K562 (cell line): Measurements from ENCODE around the gene HJV. TPM values are rescaled to one million over a fixed set of nuclear protein-coding genes. Genes with fewer than 3 reads are reported as not detected.
A peak's percentile ranks its signal among the peaks of the same experiment; 100 is the strongest.

Experiments
- ETS1 ChIP-seq: conservative IDR thresholded peaks from 2 replicates; pipeline ENCODE4 v1.6.1; 2011; ENCODE audit warnings: low read depth, mild to moderate bottlenecking, low read length; ENCODE audit not compliant: control insufficient read depth
- HDAC1 ChIP-seq, 2 experiments: fragments of 450-650 bp; IDR thresholded peaks; 2 replicates each; pipeline ENCODE4 v1.6.1; 2016 to 2017; ENCODE audit warnings: inconsistent platforms in 1 of 2, mild to moderate bottlenecking in 1 of 2, moderate library complexity in 1 of 2
- VEZF1 ChIP-seq: fragments of 200-800 bp; sonication (Bioruptor generic); IDR thresholded peaks from 2 replicates; pipeline ENCODE4 v1.6.1; 2017; ENCODE audit warnings: missing genetic modification characterization, missing compliant biosample characterization
- ZNF764 ChIP-seq: fragments of 250-450 bp; sonication (Bioruptor Pico); IDR thresholded peaks from 2 replicates; pipeline ENCODE4 v1.4.0; 2020; ENCODE audit warnings: low read depth, mild to moderate bottlenecking, moderate library complexity
- polyA plus RNA-seq, 8 experiments: library from polyadenylated mRNA; depleted of rRNA in 4 of 8; stranded (reverse) in 5 of 8; unstranded in 3 of 8; fragments of >200 nt; fragmentation: Nextera tagmentation in 2 of 8; fragmentation: Illumina TruSeq in 1 of 8; extraction: Ambion mirVana in 2 of 8; extraction: Trizol in 1 of 8; gene quantifications; 2 replicates each; pipeline versions ENCODE4 v1.2.1 to v1.2.3, GENCODE V29; 2011 to 2014; ENCODE audit warnings: inconsistent platforms in 1 of 8, missing spikeins in 1 of 8
- total RNA-seq, 7 experiments: library from RNA; depleted of rRNA in 6 of 7; stranded (reverse); fragments of >200 nt in 6 of 7; fragmentation: Illumina TruSeq in 2 of 7; extraction: Trizol in 2 of 7; gene quantifications; 2 replicates each; pipeline versions ENCODE4 v1.2.1 to v1.2.3, GENCODE V29; 2011 to 2021; ENCODE audit warnings: low replicate concordance in 1 of 7
- TF ChIP-seq, protein P1 (sequence below), 2 experiments: fragments of 450-650 bp in 1 of 2; IDR thresholded peaks; 2 replicates each; pipeline ENCODE4 v1.6.1; 2011 to 2017; ENCODE audit warnings: low read depth in 2 of 2, antibody characterized with exemption in 1 of 2, borderline replicate concordance in 1 of 2, low read length in 1 of 2, mild to moderate bottlenecking in 1 of 2, mixed read lengths in 1 of 2; ENCODE audit not compliant: control insufficient read depth in 1 of 2
- TF ChIP-seq, protein P2 (sequence below): fragments of 450-650 bp; formaldehyde crosslinking; IDR thresholded peaks from 2 replicates; pipeline ENCODE4 v1.4.0; 2020; ENCODE audit warnings: mild to moderate bottlenecking
- TF ChIP-seq, protein P3 (sequence below), 2 experiments: fragments of 450-650 bp in 1 of 2; sonication (generic) in 1 of 2; formaldehyde crosslinking in 1 of 2; IDR thresholded peaks; 2 replicates each; pipeline versions ENCODE4 v1.7.1 to v1.9.0; 2016 to 2022; ENCODE audit warnings: inconsistent platforms in 1 of 2, mild to moderate bottlenecking in 1 of 2, missing genetic modification reagents in 1 of 2

The HJV gene
- total and polyA plus RNA-seq, 9 of the 15 experiments (the other 6 are each of a cell fraction or from before 2014, with no cell fraction given): 1.0 to 6.6 (median 2.4) TPM

DNA sequence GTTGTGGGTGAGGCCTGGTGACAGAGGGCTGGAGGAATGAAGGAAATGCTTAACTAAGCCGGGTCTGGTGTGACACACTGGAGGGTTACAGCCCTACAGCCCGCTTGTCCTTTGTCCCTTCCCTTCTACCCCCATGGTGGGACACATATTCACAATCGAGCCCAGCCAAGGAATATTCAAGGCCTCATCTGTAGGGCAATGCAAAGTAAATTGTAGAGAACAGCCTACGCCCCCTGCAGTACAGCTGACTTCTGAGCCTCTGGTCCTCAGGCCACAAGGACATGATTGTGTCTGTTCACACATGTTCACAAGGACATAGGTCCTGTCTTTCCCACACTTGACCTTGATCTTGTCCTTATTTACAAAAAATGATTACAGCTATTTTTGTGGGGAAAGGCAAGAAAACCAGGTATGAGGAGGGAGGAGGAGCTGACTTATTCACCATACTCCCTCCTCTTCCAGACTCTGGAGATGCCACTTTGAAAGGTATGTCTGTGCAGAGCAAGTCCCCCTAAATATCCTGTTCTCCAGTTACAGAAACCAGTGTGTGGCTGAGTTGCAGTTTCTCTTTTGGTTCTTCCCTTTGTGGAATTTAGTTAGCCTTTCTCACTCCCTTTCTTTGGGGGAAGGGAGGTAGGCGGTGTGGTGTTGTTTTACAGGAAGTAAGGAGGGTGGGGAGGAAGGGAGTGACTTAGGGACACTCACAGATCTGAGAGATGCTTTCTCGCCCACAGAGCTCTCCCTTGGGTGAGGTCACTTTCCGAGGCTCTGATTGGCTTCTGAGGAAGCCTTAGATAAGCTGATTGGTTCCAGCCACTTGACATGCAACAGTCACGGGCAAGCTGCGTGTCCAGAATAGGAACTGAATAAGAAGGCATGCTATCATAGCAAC, 42.4 kb downstream of the HJV start (continued):
- TF ChIP-seq, protein P1, sequence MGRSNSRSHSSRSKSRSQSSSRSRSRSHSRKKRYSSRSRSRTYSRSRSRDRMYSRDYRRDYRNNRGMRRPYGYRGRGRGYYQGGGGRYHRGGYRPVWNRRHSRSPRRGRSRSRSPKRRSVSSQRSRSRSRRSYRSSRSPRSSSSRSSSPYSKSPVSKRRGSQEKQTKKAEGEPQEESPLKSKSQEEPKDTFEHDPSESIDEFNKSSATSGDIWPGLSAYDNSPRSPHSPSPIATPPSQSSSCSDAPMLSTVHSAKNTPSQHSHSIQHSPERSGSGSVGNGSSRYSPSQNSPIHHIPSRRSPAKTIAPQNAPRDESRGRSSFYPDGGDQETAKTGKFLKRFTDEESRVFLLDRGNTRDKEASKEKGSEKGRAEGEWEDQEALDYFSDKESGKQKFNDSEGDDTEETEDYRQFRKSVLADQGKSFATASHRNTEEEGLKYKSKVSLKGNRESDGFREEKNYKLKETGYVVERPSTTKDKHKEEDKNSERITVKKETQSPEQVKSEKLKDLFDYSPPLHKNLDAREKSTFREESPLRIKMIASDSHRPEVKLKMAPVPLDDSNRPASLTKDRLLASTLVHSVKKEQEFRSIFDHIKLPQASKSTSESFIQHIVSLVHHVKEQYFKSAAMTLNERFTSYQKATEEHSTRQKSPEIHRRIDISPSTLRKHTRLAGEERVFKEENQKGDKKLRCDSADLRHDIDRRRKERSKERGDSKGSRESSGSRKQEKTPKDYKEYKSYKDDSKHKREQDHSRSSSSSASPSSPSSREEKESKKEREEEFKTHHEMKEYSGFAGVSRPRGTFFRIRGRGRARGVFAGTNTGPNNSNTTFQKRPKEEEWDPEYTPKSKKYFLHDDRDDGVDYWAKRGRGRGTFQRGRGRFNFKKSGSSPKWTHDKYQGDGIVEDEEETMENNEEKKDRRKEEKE (IDR thresholded peaks at IDR 0.05; ENCODE audit: borderline replicate concordance in 1 of 2, control insufficient read depth in 1 of 2, low read depth in 2 of 2, low read length in 1 of 2): peak in 1 of 2 experiments; percentile 92; a peak in 1 of 4 replicates
- TF ChIP-seq VEZF1 (CRISPR knock-in tag): peak; percentile 86
- TF ChIP-seq ETS1: no peak
- TF ChIP-seq ZNF764 (CRISPR knock-in tag): no peak
- TF ChIP-seq HDAC1 (IDR thresholded peaks at IDR 0.05): 0 out of 4 replicates have a peak, but pooled peaks of 1 of the 2 experiments have one; percentile 37
- TF ChIP-seq, protein P2, sequence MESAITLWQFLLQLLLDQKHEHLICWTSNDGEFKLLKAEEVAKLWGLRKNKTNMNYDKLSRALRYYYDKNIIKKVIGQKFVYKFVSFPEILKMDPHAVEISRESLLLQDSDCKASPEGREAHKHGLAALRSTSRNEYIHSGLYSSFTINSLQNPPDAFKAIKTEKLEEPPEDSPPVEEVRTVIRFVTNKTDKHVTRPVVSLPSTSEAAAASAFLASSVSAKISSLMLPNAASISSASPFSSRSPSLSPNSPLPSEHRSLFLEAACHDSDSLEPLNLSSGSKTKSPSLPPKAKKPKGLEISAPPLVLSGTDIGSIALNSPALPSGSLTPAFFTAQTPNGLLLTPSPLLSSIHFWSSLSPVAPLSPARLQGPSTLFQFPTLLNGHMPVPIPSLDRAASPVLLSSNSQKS (CRISPR knock-in tag): no peak
- TF ChIP-seq, protein P3, sequence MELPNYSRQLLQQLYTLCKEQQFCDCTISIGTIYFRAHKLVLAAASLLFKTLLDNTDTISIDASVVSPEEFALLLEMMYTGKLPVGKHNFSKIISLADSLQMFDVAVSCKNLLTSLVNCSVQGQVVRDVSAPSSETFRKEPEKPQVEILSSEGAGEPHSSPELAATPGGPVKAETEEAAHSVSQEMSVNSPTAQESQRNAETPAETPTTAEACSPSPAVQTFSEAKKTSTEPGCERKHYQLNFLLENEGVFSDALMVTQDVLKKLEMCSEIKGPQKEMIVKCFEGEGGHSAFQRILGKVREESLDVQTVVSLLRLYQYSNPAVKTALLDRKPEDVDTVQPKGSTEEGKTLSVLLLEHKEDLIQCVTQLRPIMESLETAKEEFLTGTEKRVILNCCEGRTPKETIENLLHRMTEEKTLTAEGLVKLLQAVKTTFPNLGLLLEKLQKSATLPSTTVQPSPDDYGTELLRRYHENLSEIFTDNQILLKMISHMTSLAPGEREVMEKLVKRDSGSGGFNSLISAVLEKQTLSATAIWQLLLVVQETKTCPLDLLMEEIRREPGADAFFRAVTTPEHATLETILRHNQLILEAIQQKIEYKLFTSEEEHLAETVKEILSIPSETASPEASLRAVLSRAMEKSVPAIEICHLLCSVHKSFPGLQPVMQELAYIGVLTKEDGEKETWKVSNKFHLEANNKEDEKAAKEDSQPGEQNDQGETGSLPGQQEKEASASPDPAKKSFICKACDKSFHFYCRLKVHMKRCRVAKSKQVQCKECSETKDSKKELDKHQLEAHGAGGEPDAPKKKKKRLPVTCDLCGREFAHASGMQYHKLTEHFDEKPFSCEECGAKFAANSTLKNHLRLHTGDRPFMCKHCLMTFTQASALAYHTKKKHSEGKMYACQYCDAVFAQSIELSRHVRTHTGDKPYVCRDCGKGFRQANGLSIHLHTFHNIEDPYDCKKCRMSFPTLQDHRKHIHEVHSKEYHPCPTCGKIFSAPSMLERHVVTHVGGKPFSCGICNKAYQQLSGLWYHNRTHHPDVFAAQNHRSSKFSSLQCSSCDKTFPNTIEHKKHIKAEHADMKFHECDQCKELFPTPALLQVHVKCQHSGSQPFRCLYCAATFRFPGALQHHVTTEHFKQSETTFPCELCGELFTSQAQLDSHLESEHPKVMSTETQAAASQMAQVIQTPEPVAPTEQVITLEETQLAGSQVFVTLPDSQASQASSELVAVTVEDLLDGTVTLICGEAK (IDR thresholded peaks at IDR 0.05): peak; percentile 65
- TF ChIP-seq, protein P3 (CRISPR knock-in tag; IDR thresholded peaks at IDR 0.05): no peak
